ENCODE results near the gene ADCY2.

DNA sequence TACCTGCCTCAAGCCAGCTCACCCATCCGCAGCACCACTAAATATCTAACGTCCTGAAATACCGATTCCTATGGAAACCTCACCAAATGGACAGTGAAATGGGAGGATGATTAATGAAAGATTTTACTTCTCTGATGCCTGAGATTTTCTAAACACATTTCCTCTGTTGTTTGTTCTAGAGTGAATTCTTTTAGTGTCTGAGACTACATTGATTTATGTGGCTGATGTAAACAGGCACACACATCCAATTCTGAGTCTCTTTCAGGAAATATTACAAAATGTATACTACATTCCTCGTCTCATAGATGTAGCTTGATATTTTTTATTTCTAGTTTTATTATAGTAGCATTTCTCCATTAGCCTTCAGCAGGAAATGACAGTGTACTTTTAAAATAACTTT, 20.5 kb upstream of the ADCY2 start:
- TF ChIP-seq POLR2AphosphoS5 (IDR thresholded peaks at IDR 0.05) (no peak), POLR2A (IDR thresholded peaks at IDR 0.05) (no peak), CTCF (IDR thresholded peaks at IDR 0.05) (no peak)
